CD4-positive, alpha-beta T cell treated with Interleukin-21 for 1 hour (primary cell): Measurements from ENCODE around the gene NOC2L.

Source experiments
- DNase-seq: peaks from one replicate; pipeline ENCODE4 v3.0.0-alpha.2; 2020

The NOC2L gene

DNA sequence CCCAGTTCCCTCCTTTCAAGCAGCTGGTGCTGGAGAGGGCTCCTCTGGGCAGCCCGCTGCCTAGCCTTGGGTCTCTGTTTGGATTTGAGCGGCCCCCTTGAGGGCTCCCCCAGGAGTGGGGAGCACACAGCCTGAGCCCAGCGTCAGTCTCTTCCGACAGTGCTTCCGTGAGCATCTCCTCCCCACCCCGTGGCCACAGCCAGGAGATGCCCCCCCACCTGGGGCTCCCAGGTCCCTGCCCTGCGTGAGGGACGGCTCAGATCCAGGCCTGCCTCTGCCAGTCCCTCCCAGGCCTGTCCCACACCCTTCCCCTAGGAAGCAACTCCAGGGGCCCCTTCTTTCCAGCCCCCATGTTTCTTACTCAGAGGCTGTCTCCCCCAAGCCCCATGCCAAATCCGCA is 31.8 kb downstream of the NOC2L start:
- no peak for DNase-seq

GRCh38 chr1:925561-926421 is 33.3 kb downstream of the NOC2L start:
- no peak for DNase-seq

DNA sequence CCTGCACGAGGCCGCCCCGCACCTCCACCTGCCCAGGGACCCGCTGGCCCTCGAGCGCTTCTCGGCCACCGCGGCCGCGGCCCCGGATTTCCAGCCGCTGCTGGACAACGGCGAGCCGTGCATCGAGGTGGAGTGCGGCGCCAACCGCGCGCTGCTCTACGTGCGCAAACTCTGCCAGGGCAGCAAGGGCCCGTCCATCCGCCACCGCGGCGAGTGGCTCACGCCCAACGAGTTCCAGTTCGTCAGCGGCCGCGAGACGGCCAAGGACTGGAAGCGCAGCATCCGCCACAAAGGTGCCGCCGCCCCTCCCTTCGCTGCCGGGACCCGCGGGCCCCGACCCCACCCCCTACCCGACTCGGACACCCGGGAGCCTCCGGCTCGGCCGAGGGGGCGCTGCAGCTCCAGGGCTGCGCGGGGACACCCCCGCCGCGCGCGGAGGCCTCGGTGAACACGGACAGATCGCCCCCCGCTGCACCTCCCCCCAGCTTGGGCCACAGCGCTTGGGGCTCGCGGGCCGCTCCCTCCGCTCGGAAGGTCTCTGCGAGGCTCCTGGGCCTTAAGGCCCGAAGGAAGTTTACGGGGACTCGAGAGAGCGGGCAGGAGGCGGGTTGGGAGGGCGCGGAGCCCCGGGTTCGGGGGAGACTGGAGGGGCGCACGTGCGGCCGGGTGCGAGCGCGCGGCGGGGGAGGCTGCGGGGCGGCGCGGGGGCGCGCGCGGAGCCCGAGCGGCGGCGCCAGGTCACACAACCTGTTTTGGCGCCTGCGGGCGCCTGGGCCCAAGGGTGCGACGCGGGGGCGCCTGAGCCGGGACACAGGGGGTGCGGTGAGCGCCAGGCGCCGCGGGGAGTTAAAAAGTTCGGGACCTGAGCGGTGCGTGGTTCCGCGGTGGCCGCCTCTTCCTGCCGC is 34.1 kb downstream of the NOC2L start:
- DNase-seq = no peak

GRCh38 chr1:923991-924655 is 34.9 kb downstream of the NOC2L start:
- DNase-seq = no peak

- peak; percentile 76 for DNase-seq
Measured at GRCh38 chr1:923131-923990, 35.7 kb downstream of the NOC2L start, which contains the start of gene SAMD11. Gene SAMD11, plus strand, starts transcription at chr1:923923. Its CDS starts 509 bp downstream, at chr1:924432.

GRCh38 chr1:921011-921837 is 37.8 kb downstream of the NOC2L start:
- peak; percentile 48 for DNase-seq

DNA sequence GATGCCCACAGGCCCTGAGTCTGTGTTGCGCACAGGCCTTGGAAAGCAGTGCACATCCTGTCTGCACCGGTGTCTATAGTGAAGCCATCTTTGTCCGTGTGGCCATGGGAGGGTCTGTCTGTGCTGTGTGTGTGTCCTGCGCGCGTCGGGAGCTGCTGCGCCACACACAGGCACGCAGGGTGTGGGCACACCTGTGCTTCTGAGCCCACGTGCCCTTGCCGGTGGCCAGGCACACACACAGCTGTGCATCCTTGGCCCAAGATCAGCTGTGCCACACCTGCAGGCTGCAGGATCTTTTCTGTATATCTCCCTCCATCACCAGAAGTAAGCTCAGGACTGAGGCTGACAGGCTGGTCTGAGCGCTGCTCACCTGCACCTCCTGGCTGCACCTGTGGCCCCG is 38.5 kb downstream of the NOC2L start:
- DNase-seq = no peak

DNA sequence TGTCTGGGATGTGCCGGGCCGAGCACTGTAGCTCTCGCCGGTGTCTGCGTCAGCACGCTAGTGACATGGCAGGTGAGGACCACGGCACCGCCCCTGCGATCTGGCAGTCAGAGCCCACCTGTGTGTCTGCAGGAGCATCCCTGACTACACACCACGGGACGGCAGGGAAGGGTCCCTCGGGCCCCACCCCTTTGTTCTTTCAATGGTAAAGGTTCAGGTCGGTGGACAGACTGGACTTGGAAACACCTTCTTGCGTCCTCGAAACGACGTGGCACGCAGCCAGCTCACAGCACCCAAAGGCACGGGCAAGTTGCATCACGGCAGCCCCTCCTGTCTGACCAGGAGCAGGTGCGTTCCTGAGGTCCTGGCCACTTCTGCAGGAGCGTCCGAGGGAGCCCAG is 39.0 kb downstream of the NOC2L start:
- DNase-seq = no peak

- no peak for DNase-seq
Measured at GRCh38 chr1:919271-919872, 39.7 kb downstream of the NOC2L start.

- no peak for DNase-seq
Measured at GRCh38 chr1:918843-919242, 40.2 kb downstream of the NOC2L start.

DNA sequence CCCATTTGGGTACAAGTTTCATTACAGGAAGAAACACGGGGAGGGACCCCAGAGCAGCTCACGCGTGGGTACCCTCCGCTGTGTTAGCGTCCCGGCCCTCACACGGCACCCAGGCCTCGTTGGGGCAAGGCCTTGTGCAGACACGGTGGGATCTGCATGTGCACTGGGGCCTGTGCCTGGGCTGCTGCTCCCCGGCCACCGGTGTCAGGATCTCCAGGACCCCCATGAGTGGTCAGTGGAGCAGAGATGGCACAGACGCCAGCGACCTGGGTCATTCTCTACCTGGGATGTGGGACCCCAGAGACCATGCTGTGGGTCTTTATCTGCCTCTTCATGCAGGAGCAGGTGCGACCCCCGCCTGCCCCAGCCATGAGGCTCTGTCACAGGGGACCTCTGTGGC is 40.7 kb downstream of the NOC2L start:
- no peak for DNase-seq

GRCh38 chr1:917466-918091 is 41.5 kb downstream of the NOC2L start:
- DNase-seq = no peak

DNA sequence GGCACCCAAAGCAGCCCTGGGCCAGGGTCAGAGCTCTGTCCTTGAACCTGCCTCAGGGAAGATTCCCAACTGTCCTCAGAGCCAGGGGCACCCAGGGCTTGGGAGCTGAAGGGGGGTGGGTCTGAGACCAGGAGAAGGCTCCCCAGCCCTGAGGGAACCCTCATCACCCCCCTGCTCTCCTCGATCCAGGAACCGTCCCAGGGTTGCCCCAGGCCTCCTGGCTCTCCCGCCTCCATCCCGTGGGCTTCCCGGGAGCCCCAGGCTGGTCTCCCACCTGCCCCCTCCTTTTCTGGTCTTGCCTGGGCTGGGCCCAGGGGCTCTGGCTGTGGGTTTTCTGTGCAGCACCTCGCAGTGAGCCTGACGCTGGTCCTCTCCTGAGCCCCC is 42.0 kb downstream of the NOC2L start:
- no peak for DNase-seq

GRCh38 chr1:916173-917075 is 42.6 kb downstream of the NOC2L start:
- no peak for DNase-seq

- no peak for DNase-seq
Measured at GRCh38 chr1:915295-916172, 43.5 kb downstream of the NOC2L start.

- no peak for DNase-seq
Measured at GRCh38 chr1:914891-915280, 44.2 kb downstream of the NOC2L start.

- DNase-seq = no peak
Measured at GRCh38 chr1:914131-914890, 44.7 kb downstream of the NOC2L start.
